Measurements from ENCODE around the gene FERMT1. TPM values are rescaled to one million over a fixed set of nuclear protein-coding genes. Genes with fewer than 3 reads are reported as not detected.

The FERMT1 gene
- total RNA-seq, 4 donors from 2014 or later, result 0.84 to 1.6 (median 1.2) TPM

DNA sequence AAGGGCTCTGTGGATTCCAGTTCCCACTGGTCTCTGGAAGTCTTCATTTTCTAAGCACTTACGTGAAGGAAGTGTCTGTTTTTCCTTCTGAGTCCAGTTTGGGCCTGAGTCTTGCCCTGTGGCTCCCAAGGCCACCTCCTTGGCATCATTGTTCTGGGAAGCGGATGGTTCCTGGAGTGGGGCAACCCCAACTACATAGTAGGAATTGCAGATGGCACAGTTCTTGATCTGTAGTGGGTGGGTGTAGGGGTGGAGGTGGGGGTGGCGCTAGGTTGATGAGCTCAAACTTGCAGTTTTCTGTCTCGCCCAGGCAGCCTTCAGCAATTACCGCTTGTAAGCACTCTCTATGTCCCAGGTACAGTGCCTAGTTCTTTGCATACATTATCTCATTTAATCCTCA lies 7.2 kb upstream of the FERMT1 start:
- DNase-seq (ENCODE audit: low spot score) (no peak), ATAC-seq (ENCODE audit: low FRiP score) (no peak)
- TF ChIP-seq, protein P1, sequence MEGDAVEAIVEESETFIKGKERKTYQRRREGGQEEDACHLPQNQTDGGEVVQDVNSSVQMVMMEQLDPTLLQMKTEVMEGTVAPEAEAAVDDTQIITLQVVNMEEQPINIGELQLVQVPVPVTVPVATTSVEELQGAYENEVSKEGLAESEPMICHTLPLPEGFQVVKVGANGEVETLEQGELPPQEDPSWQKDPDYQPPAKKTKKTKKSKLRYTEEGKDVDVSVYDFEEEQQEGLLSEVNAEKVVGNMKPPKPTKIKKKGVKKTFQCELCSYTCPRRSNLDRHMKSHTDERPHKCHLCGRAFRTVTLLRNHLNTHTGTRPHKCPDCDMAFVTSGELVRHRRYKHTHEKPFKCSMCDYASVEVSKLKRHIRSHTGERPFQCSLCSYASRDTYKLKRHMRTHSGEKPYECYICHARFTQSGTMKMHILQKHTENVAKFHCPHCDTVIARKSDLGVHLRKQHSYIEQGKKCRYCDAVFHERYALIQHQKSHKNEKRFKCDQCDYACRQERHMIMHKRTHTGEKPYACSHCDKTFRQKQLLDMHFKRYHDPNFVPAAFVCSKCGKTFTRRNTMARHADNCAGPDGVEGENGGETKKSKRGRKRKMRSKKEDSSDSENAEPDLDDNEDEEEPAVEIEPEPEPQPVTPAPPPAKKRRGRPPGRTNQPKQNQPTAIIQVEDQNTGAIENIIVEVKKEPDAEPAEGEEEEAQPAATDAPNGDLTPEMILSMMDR (IDR thresholded peaks at IDR 0.05), result no peak

DNA sequence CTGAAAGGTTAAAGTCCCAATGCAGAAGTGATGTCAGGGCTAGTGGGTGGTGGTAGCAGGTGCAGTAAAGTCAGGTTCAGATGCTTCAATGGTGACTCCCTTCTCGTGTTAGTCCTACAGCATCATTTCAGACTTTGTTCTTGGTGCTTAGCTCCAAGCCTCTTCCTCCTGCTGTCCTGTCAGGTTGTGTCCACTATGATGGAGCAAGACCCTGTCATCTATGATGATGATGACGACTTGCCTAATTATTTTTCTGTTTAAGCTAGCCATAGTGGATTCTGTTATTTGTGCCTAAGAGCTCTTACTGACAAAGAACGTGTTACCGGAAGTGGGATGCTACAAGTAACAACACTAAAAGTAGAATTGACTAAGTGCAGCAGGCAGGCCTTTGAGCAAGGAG lies 5.0 kb upstream of the FERMT1 start:
- TF ChIP-seq, protein P1 (IDR thresholded peaks at IDR 0.05), result no peak
- no peak for ATAC-seq (ENCODE audit: low FRiP score)
- DNase-seq (ENCODE audit: low spot score), result no peak

DNA sequence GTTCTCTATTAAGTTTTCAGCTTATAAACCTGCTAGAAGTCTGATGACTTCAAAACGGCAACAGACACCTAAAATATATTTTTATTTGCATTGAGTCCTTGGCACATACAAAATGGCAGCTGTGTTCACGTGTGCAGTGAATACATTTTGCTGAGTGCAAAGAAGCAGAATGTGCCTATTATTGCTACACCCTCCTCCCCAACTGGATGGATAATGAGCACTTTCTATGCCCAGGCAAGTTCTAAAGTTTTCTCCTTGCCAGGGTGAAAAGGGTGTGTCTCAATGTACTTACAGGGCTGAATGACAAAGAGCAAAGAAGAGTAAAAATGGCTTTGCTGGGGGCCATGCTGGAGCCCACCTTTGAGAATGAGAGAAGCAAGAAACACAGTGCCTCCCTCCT lies 4.0 kb upstream of the FERMT1 start:
- TF ChIP-seq, protein P1 (IDR thresholded peaks at IDR 0.05), result no peak
- DNase-seq (ENCODE audit: low spot score) (no peak), ATAC-seq (ENCODE audit: low FRiP score) (no peak)

DNA sequence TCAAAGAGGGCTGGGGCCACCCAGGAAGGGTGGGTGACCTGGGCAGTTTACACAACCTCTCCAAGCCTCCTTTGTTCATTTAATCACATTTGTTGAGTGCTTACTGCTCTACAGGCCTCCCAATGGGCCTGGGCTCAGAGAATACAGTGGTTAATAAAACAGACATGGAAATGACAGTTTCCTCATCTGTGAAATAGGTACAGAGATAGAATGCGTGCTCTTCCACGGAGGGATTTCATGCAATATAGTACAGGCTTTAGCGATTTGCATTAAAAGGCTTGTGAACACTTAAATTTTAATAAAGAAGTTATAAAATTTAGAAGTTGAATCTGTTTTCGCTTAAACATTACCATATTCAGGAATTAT lies 802 bp upstream of the FERMT1 start:
- ATAC-seq (ENCODE audit: low FRiP score) (no peak), DNase-seq (ENCODE audit: low spot score) (no peak)
- TF ChIP-seq, protein P1 (IDR thresholded peaks at IDR 0.05), result no peak

DNA sequence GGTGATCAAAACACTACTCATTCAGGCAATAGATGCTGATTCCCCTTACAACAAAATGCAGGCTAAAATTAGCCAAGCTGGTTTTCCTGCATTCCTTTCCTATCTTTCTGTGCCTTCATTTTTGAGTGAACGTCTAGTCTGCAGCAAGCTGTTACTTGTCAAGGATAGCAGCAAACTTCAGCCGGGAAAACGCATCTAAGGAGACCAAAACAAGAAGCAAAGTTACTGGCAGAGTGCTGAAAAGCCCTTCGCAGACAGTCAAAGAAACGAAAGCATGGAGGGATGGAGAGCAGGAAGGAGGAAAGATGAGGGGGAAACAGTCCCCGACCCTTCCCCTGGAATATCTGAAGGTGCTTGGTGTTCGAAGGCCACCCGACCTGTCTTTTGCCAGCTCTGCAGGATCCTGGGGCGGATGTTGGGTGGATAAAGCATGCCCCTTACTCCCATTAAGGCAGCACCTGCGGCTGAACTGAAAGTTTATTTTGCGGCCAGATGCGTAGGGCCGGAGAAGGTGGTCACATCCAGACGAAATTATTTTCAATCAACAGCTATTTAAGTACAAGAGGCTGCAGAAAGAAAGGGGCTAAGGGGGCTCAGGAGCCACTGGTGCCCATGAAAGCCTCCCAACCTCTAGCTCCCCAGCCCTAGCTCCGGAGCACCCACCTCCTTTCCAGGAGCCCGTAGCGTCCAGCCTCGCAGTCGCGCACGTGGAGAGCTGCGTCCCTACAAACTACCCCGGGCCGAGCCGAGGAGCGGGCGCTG lies 538 bp downstream of the FERMT1 start:
- DNase-seq (ENCODE audit: low spot score) (no peak), ATAC-seq (ENCODE audit: low FRiP score) (peak; percentile 68)
- TF ChIP-seq, protein P1 (IDR thresholded peaks at IDR 0.05), result no peak

GRCh38 chr20:6121504-6121903 lies 1.3 kb downstream of the FERMT1 start:
- ATAC-seq (ENCODE audit: low FRiP score), result no peak
- no peak for DNase-seq (ENCODE audit: low spot score)
- TF ChIP-seq, protein P1 (IDR thresholded peaks at IDR 0.05), result no peak

- ATAC-seq (ENCODE audit: low FRiP score) (no peak), DNase-seq (ENCODE audit: low spot score) (no peak)
- TF ChIP-seq, protein P1 (IDR thresholded peaks at IDR 0.05), result no peak
These were observed 2.3 kb downstream of the FERMT1 start for GRCh38 chr20:6120491-6120988.

Data from omental fat pad (tissue), 4 donors.